Measurements from ENCODE around the gene CAMKMT. TPM values are rescaled to one million over a fixed set of nuclear protein-coding genes. Genes with fewer than 3 reads are reported as not detected.

CAMKMT gene
- total RNA-seq, 2 experiments from 2014 or later = 12.9 to 13.3 TPM

DNA sequence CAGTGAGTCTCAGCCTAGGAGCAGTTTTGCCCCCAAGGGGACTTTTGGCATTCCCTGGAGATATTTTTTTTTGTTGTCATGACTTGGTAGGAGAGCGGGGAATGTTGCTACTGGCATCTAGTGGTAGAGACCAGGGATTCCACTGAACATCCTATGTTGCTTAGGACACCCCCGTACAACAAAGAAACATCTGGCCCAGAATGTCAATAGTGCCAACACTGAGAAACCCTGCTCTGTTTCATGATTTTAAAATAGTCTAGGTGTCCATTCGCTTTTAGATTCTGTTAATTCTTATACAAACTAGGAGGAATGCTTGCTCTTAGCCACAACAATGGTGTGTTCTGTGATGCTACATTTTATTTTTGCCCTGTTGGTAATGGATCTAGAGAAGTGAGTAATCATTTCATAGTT is 353.9 kb downstream of the CAMKMT start:
- ATAC-seq (ENCODE audit: low read depth) = no peak
- H3K9me3 Mint-ChIP-seq = peaks cover 2% of the 10 kb centered on the region
- no peaks in the 10 kb centered on the region for H3K4me1 Mint-ChIP-seq
- H3K27ac Mint-ChIP-seq = no peak overlapping the region
- no peaks in the 10 kb centered on the region for H3K27me3 Mint-ChIP-seq
- POLR2A ChIA-PET = interaction anchor here (0.7 kb wide), 1 partner anchor 24 kb away, joined by 5 read pairs; no protein-coding TSS in a partner anchor
- H3K4me3 Mint-ChIP-seq = no peak overlapping the region
- H3K36me3 Mint-ChIP-seq = no peaks in the 10 kb centered on the region
- DNase-seq = no peak

DNA sequence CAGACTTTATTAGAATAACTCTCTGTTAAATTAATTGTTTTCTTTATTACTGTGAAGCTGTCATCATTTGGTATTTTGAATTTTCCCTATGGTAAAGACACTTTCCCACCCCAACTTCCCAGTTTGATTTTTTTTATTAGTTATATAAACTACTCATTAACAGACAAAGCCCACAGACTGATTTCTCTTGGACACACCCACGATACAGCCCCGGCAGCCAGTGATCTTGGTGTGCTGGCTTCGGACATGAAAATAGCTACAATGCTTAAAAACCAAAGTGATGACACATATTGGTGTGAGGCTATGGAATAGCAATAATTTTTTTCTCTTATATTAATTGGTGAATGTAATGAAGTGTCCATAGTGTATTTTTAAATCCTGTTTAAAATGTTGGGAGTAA is 354.4 kb downstream of the CAMKMT start:
- no peaks in the 10 kb centered on the region for H3K27me3 Mint-ChIP-seq
- H3K36me3 Mint-ChIP-seq = no peaks in the 10 kb centered on the region
- peaks cover 2% of the 10 kb centered on the region for H3K9me3 Mint-ChIP-seq
- no peak overlapping the region for H3K4me3 Mint-ChIP-seq
- no peaks in the 10 kb centered on the region for H3K4me1 Mint-ChIP-seq
- DNase-seq (no peak), ATAC-seq (ENCODE audit: low read depth) (no peak)
- POLR2A ChIA-PET = no interaction called here
- no peak overlapping the region for H3K27ac Mint-ChIP-seq

DNA sequence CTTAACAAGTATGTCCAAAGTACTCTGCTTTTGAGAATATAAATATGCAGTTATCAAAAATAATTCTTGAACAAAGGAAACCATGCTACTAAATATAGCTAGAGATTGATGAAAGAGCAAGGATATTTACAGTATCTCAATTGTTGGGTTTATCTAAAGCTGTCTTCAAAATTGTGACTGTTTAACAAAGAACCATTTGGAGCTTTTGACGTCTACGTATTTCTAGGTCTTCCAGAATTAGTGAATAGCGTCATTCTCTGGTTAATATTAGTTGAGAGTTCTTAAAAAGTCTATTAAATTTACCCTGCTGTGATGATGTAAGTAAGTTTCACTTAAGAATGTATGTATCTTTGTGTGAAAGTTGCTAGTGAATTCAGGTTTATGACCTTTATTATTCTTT is 356.7 kb downstream of the CAMKMT start:
- H3K4me3 Mint-ChIP-seq = no peak overlapping the region
- H3K4me1 Mint-ChIP-seq = no peaks in the 10 kb centered on the region
- DNase-seq = no peak

DNA sequence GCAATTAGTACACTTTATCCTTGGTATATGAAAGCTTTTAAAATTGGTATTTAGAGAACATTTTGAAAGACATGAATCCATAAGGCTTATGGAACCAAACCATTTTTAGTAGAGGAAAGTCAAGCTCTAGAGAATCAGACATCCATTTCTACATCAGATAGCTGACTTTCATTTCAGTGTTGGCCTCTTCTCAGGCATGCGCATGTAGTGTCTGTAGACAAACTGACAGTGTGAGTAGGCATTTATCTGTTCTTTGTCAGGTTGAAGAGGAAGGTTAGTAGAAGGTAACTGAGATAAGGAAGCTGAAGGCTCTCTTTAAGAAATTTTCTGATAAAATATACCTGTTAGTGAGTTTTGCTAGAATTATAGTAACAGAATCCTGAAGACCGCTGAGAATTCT is 357.8 kb downstream of the CAMKMT start:
- H3K36me3 Mint-ChIP-seq = no peaks in the 10 kb centered on the region
- no peak for ATAC-seq (ENCODE audit: low read depth)
- H3K27ac Mint-ChIP-seq = no peak overlapping the region
- no peak for DNase-seq
- no peaks in the 10 kb centered on the region for H3K4me1 Mint-ChIP-seq
- H3K4me3 Mint-ChIP-seq = no peak overlapping the region
- peaks cover 2% of the 10 kb centered on the region for H3K9me3 Mint-ChIP-seq
- H3K27me3 Mint-ChIP-seq = no peaks in the 10 kb centered on the region
- POLR2A ChIA-PET = no interaction called here

More for the DNA sequence above, 356.7 kb downstream of the CAMKMT start:
- no peak for ATAC-seq (ENCODE audit: low read depth)
- POLR2A ChIA-PET = no interaction called here
- Mint-ChIP-seq H3K36me3 (no peaks in the 10 kb centered on the region), H3K27me3 (no peaks in the 10 kb centered on the region), H3K9me3 (peaks cover 2% of the 10 kb centered on the region), H3K27ac (no peak overlapping the region)

DNA sequence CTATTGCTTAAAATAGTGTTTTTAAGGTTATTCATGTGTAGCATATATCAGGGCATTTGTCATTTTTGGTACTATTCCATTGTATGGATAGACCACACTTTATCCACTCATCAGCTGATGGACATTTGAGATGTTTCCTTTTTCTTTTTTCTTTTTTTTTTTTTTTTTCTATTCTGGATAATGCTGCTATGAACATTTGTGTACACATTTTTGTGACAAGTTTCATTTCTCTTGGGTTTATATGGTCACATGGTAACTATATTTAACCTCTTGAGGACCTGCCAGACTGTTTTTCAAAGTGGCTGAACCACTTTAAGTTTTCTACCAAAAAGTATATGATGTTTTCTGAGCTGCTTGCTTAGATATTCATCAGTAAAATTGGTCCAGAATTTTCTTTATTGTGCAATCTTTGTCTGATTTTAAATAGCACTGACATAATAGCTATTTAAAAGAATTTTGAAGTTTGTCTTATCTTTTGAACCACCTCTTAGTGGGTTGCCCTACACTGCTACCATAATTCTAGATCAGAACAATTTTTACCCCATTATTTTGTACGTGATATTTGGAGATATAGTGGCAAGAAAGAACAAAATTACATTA is 360.4 kb downstream of the CAMKMT start:
- H3K27ac Mint-ChIP-seq = no peak overlapping the region
- no peak for ATAC-seq (ENCODE audit: low read depth)
- H3K4me1 Mint-ChIP-seq = no peaks in the 10 kb centered on the region
- H3K27me3 Mint-ChIP-seq = no peaks in the 10 kb centered on the region
- H3K36me3 Mint-ChIP-seq = peaks cover 2% of the 10 kb centered on the region
- POLR2A ChIA-PET = interaction anchor here (0.7 kb wide), 1 partner anchor 517 kb away, joined by 3 read pairs; no protein-coding TSS in a partner anchor
- no peak for DNase-seq
- peaks cover 2% of the 10 kb centered on the region for H3K9me3 Mint-ChIP-seq
- no peak overlapping the region for H3K4me3 Mint-ChIP-seq

DNA sequence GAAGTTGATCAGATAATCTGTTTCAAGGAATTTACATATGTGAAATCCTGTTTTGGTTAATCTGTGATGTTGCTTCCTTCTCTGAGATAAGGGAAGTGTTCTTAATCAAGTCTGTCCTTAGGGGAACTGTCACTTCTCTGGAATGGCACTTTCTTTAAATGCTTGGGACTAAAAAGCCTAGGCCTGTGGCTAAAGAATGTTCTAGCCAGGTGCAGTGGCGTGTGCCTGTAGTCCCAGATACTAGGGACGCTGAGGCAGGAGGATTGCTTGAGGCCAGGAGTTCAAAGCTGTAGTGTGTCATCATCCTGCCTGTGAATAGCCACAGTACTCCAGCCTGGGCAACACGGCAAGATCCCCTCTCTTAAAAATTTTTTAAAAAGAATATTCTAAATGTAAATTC is 362.2 kb downstream of the CAMKMT start:
- Mint-ChIP-seq H3K4me3 (no peak overlapping the region), H3K27ac (no peak overlapping the region), H3K9me3 (peaks cover 2% of the 10 kb centered on the region), H3K27me3 (no peaks in the 10 kb centered on the region), H3K4me1 (no peaks in the 10 kb centered on the region), H3K36me3 (peaks cover 2% of the 10 kb centered on the region)
- POLR2A ChIA-PET = no interaction called here
- DNase-seq (no peak), ATAC-seq (ENCODE audit: low read depth) (no peak)

DNA sequence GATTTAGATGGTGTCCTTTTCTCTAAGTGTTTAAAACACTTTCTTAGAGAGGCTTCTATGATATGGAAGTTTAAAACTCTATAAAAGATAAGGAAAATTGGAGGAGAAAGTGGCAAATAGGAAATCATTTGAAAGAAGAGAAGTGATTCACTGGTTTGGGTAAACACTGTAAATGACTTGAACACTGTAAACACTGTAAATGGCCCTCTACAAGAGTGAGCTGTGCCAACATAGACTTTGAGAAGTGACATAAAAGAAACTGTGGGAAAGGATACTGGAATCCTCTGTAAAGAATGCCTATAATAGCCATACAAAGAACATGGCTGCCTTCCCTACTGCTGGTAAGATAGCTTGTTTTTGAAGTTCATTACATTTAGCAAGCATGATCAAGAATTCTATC is 368.8 kb downstream of the CAMKMT start:
- no peak for DNase-seq
- POLR2A ChIA-PET = no interaction called here

DNA sequence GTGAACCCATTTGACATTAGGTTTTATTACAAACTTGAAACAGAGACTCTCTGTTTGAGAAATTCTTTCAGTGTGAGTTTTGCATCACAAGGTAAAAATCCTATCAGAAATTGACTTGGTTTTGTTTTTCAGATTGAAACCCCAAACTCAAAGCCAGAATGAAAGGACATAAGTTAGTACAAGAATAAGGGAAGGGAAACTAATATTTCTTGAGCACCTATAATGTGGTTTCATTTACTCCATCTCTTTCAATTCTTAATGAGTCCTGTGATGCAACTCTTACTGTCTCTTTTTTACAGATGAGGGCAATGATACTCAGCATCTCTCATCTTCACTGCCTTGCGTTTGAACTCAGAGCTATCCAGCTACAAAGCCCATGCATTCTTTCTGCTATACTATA is 369.8 kb downstream of the CAMKMT start:
- ATAC-seq (ENCODE audit: low read depth) (no peak), DNase-seq (no peak)
- Mint-ChIP-seq H3K27me3 (no peaks in the 10 kb centered on the region), H3K4me3 (no peak overlapping the region), H3K9me3 (peaks cover 7% of the 10 kb centered on the region), H3K4me1 (no peaks in the 10 kb centered on the region), H3K27ac (no peak overlapping the region), H3K36me3 (peaks cover 5% of the 10 kb centered on the region)
- POLR2A ChIA-PET = no interaction called here

More for the DNA sequence above, 368.8 kb downstream of the CAMKMT start:
- H3K27ac Mint-ChIP-seq = no peak overlapping the region
- no peak for ATAC-seq (ENCODE audit: low read depth)
- no peaks in the 10 kb centered on the region for H3K4me1 Mint-ChIP-seq
- H3K27me3 Mint-ChIP-seq = no peaks in the 10 kb centered on the region
- H3K36me3 Mint-ChIP-seq = peaks cover 5% of the 10 kb centered on the region
- peaks cover 3% of the 10 kb centered on the region for H3K9me3 Mint-ChIP-seq
- H3K4me3 Mint-ChIP-seq = no peak overlapping the region

DNA sequence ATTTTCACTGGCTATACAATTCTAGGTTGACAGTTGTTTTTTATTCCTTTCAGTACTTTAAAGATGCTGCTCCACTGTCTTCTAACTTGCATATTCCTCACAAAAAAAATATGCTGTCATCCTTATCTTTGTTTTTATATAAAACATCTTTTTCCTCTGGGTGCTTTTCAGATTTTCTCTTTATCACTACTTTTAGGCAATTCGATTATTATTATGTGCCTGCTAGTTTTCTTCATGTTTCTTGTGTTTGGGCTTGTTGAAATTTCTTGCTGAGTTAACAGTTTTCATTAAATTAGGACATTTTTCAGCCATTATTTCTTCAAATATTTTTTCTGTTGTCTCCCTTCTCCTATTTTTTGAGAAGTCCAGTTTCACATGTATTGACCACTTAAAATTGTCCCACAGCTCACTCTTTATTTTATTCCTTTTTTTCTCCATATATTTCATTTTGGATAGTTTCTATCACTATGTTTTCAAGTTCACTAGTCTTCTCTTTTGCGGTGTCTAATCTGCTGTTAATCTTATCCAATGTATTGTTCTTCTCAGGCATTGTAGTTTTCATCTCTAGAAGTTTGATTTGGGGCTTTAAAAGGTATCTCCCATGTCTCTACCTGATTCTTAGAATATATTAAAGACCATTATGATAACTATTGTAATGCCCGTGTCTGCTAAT is 374.7 kb downstream of the CAMKMT start:
- DNase-seq (no peak), ATAC-seq (ENCODE audit: low read depth) (no peak)
- Mint-ChIP-seq H3K27me3 (no peaks in the 10 kb centered on the region), H3K4me3 (no peak overlapping the region), H3K36me3 (peaks cover 4% of the 10 kb centered on the region), H3K4me1 (no peaks in the 10 kb centered on the region), H3K9me3 (peaks cover 8% of the 10 kb centered on the region), H3K27ac (no peak overlapping the region)
- POLR2A ChIA-PET = no interaction called here

DNA sequence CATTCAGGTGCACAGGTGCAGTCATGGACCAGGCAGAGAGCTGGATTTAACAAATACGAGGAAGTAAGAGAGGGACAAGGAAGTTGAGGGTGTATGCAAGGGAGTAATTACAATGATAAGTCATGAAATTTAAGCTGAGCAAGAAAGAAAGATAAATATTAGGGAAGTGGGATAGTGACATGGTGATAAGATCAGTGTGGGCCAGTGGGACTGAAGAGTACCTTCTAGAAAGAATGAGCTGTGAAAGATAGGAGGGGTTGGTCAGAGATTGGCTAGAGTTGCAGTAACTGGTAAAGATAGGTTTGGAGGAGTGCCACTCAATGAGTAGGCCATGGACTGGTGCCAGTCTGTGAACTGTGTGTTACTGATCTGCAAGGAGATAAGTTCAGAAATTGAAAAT is 378.9 kb downstream of the CAMKMT start:
- no peak for DNase-seq
- Mint-ChIP-seq H3K27me3 (no peaks in the 10 kb centered on the region), H3K9me3 (peaks cover 8% of the 10 kb centered on the region), H3K27ac (no peak overlapping the region), H3K36me3 (peaks cover 2% of the 10 kb centered on the region), H3K4me3 (no peak overlapping the region), H3K4me1 (no peaks in the 10 kb centered on the region)
- POLR2A ChIA-PET = no interaction called here
- no peak for ATAC-seq (ENCODE audit: low read depth)

DNA sequence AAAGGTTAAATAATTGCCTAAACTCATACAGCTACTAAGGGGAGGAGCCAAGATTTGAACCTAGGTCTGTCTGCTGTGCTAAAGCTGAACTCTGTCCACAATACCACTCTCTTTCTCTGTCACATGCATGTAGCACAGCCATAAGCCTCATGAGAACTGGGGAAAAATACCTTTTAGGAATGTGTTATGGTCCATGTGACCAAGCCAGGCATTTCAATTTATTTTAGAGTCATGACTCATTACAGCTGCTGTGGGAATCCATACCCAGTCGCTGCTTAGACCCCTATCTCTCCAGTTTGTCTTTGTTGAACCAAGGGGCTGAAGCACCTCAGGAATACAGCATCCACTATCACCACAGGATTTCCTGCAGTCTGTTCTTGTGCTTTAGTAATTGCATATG is 379.8 kb downstream of the CAMKMT start:
- ATAC-seq (ENCODE audit: low read depth) = no peak

DNA sequence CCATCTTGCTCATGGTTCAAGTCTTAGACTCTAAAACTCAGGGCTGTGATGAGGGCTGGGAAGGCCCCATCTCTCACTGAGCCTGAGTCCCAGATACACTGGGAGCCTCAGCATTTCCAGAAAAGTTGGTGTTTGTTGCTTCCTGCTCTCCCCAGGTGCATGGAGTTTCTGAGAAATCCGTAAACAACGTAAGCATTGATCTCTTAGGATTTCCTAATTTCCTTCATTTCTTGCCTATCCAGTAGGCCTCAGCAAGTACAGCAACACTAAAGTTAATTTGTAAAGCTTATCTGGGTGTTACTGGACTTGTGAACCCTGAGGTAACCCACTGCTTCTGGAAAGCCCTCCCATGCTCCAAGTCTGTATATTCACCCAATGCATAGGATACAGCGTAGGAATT is 380.3 kb downstream of the CAMKMT start:
- Mint-ChIP-seq H3K36me3 (peaks cover 2% of the 10 kb centered on the region), H3K27me3 (no peaks in the 10 kb centered on the region), H3K4me1 (no peaks in the 10 kb centered on the region), H3K9me3 (no peaks in the 10 kb centered on the region), H3K4me3 (no peak overlapping the region), H3K27ac (no peak overlapping the region)
- POLR2A ChIA-PET = no interaction called here
- DNase-seq = no peak
- no peak for ATAC-seq (ENCODE audit: low read depth)

More for the DNA sequence above, 379.8 kb downstream of the CAMKMT start:
- no peaks in the 10 kb centered on the region for H3K4me1 Mint-ChIP-seq
- peaks cover 2% of the 10 kb centered on the region for H3K36me3 Mint-ChIP-seq
- peaks cover 4% of the 10 kb centered on the region for H3K9me3 Mint-ChIP-seq
- no peak for DNase-seq
- no peak overlapping the region for H3K27ac Mint-ChIP-seq
- POLR2A ChIA-PET = no interaction called here
- H3K27me3 Mint-ChIP-seq = no peaks in the 10 kb centered on the region
- H3K4me3 Mint-ChIP-seq = no peak overlapping the region

DNA sequence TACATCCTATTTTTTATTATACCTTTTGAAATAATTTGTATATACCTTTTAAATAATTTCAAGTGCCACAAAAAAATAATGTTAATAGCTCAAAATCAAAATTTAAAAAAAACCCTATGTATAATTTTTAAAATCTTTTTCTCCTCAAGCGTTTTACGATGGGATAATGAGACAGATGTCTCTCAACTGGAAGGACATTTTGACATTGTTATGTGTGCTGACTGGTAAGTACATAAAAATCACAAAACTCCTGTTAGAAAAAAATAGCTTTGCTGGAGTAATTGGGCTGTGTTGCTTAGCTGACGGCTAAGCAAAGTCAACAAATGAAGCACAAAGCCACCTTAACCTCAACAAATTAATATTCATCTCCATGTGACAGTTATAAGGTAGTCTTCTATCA is 381.7 kb downstream of the CAMKMT start:
- no peak for ATAC-seq (ENCODE audit: low read depth)
- no peaks in the 10 kb centered on the region for H3K36me3 Mint-ChIP-seq
- no peak overlapping the region for H3K27ac Mint-ChIP-seq
- DNase-seq = no peak
- H3K27me3 Mint-ChIP-seq = no peaks in the 10 kb centered on the region
- H3K4me3 Mint-ChIP-seq = no peak overlapping the region
- POLR2A ChIA-PET = no interaction called here
- H3K9me3 Mint-ChIP-seq = no peaks in the 10 kb centered on the region
- H3K4me1 Mint-ChIP-seq = no peaks in the 10 kb centered on the region

Data from activated naive CD8-positive, alpha-beta T cell treated with anti-CD3 and anti-CD28 coated beads, Interleukin-2, amount 10 ng/mL, durations not matched to agents 7 days and 5 days (primary cell).